ENCODE data around the gene QRICH1. TPM values are rescaled to one million over a fixed set of nuclear protein-coding genes. Genes with fewer than 3 reads are reported as not detected.
A peak's percentile ranks its signal among the peaks of the same experiment; 100 is the strongest.

QRICH1 gene
- total RNA-seq, 1 donor from 2014 or later: 136 TPM

- H3K27me3 Mint-ChIP-seq (ENCODE audit: unreplicated experiment): peaks cover 1% of the 10 kb centered on the region
- H3K4me1 Mint-ChIP-seq (ENCODE audit: unreplicated experiment): peaks cover 6% of the 10 kb centered on the region
- TF ChIP-seq, protein P1, sequence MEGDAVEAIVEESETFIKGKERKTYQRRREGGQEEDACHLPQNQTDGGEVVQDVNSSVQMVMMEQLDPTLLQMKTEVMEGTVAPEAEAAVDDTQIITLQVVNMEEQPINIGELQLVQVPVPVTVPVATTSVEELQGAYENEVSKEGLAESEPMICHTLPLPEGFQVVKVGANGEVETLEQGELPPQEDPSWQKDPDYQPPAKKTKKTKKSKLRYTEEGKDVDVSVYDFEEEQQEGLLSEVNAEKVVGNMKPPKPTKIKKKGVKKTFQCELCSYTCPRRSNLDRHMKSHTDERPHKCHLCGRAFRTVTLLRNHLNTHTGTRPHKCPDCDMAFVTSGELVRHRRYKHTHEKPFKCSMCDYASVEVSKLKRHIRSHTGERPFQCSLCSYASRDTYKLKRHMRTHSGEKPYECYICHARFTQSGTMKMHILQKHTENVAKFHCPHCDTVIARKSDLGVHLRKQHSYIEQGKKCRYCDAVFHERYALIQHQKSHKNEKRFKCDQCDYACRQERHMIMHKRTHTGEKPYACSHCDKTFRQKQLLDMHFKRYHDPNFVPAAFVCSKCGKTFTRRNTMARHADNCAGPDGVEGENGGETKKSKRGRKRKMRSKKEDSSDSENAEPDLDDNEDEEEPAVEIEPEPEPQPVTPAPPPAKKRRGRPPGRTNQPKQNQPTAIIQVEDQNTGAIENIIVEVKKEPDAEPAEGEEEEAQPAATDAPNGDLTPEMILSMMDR (IDR thresholded peaks at IDR 0.05; ENCODE audit: unreplicated experiment): no peak
- H3K36me3 Mint-ChIP-seq (ENCODE audit: low read depth, unreplicated experiment): peaks cover 29% of the 10 kb centered on the region
- H3K9me3 Mint-ChIP-seq (ENCODE audit: unreplicated experiment): no peaks in the 10 kb centered on the region
- no peak for DNase-seq (ENCODE audit: low spot score)
- H3K4me3 Mint-ChIP-seq (ENCODE audit: unreplicated experiment): no peak overlapping the region
- no peak overlapping the region for H3K27ac Mint-ChIP-seq (ENCODE audit: unreplicated experiment)
These were observed 63.5 kb downstream of the QRICH1 start for GRCh38 chr3:49030321-49030720.

DNA sequence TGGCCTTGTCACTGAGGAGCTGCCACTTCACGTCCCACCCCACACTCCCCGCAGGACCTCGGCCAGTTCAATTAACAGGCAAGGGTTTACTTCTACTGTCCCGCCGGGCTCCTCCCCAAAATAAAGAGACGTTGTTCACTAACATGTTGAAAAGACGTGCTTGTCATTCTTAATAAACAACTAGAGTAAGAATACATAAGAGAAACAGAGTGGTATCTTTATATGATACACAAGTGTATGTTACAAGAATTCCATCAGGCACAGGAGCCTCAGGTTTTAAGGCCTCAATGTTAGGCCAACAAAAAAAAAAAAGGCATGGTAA is 64.3 kb downstream of the QRICH1 start:
- Mint-ChIP-seq H3K4me3 (ENCODE audit: unreplicated experiment) (peak overlapping the region; percentile 93), H3K9me3 (ENCODE audit: unreplicated experiment) (no peaks in the 10 kb centered on the region), H3K27ac (ENCODE audit: unreplicated experiment) (peak overlapping the region; percentile 78), H3K27me3 (ENCODE audit: unreplicated experiment) (no peaks in the 10 kb centered on the region), H3K36me3 (ENCODE audit: low read depth, unreplicated experiment) (peaks cover 27% of the 10 kb centered on the region), H3K4me1 (ENCODE audit: unreplicated experiment) (peaks cover 6% of the 10 kb centered on the region)
- DNase-seq (ENCODE audit: low spot score): no peak
- TF ChIP-seq, protein P1 (IDR thresholded peaks at IDR 0.05; ENCODE audit: unreplicated experiment): no peak

DNA sequence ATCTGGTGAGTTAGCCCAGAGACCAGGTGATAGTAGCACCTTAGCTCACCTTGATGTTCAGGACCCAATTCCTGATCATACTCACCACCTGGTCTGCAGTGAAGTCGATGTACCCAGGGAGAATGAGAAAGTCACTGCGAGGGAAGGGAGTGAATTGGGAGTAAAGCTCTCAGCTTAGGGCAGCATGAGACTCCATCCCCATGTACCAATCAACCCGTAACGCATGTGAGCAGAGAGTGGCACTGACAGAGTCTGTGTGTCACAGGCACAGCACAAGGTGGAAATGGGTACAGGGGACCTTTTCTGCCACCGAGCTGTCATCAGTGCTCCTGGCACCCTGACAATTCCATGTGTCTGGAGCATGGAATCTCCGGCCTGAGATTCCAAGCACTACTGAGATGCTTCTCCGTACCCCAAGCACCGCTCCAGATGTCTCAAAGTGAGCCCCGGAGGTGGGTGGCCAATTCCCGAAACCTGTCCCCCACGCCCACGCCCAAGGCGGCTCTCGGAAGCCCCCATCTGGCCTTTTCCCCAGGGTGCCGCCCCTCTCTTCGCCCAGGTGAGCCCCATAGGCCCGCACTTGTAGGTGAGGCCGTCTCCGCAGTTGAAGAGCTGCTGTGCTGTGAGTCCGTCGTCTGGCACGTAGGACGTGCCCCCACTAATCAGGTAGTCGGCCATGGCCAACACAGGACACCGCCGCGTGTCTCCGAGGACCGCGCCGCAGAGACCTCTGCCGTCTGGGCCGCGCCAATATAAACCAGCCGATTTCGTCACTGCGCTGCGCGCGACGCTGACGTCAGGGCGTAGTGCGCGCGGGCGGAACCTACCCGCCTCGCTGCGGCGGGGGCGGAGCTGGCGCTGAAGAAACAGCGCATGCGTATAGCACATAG is 65.0 kb downstream of the QRICH1 start, which contains the start of gene IMPDH2:
Gene IMPDH2 (minus strand): TSS at position 726 of the 890 bp plus-strand sequence. CDS start 48 bp downstream, at position 678.
- H3K27me3 Mint-ChIP-seq (ENCODE audit: unreplicated experiment): no peaks in the 10 kb centered on the region
- H3K4me3 Mint-ChIP-seq (ENCODE audit: unreplicated experiment): peak within 1 kb of the TSS; percentile 93
- H3K27ac Mint-ChIP-seq (ENCODE audit: unreplicated experiment): peak within 1 kb of the TSS; percentile 78
- H3K36me3 Mint-ChIP-seq (ENCODE audit: low read depth, unreplicated experiment): peaks cover 31% of the 10 kb centered on the region
- no peaks in the 10 kb centered on the region for H3K9me3 Mint-ChIP-seq (ENCODE audit: unreplicated experiment)
- TF ChIP-seq, protein P1 (IDR thresholded peaks at IDR 0.05; ENCODE audit: unreplicated experiment): no peak
- peak; percentile 93 for DNase-seq (ENCODE audit: low spot score)
- H3K4me1 Mint-ChIP-seq (ENCODE audit: unreplicated experiment): peaks cover 6% of the 10 kb centered on the region

GRCh38 chr3:49028298-49028672 is 65.6 kb downstream of the QRICH1 start:
- Mint-ChIP-seq H3K36me3 (ENCODE audit: low read depth, unreplicated experiment) (peaks cover 35% of the 10 kb centered on the region), H3K4me3 (ENCODE audit: unreplicated experiment) (peak overlapping the region; percentile 93), H3K9me3 (ENCODE audit: unreplicated experiment) (no peaks in the 10 kb centered on the region), H3K27me3 (ENCODE audit: unreplicated experiment) (no peaks in the 10 kb centered on the region), H3K4me1 (ENCODE audit: unreplicated experiment) (peaks cover 6% of the 10 kb centered on the region), H3K27ac (ENCODE audit: unreplicated experiment) (peak overlapping the region; percentile 38)
- TF ChIP-seq, protein P1 (IDR thresholded peaks at IDR 0.05; ENCODE audit: unreplicated experiment): no peak
- no peak for DNase-seq (ENCODE audit: low spot score)

GRCh38 chr3:49027634-49028033 is 66.2 kb downstream of the QRICH1 start:
- Mint-ChIP-seq H3K4me1 (ENCODE audit: unreplicated experiment) (peaks cover 9% of the 10 kb centered on the region), H3K27ac (ENCODE audit: unreplicated experiment) (peak overlapping the region; percentile 61), H3K9me3 (ENCODE audit: unreplicated experiment) (no peaks in the 10 kb centered on the region), H3K27me3 (ENCODE audit: unreplicated experiment) (peaks cover 4% of the 10 kb centered on the region), H3K36me3 (ENCODE audit: low read depth, unreplicated experiment) (peaks cover 38% of the 10 kb centered on the region), H3K4me3 (ENCODE audit: unreplicated experiment) (no peak overlapping the region)
- DNase-seq (ENCODE audit: low spot score): no peak
- TF ChIP-seq, protein P1 (IDR thresholded peaks at IDR 0.05; ENCODE audit: unreplicated experiment): no peak
